ENCODE results near the gene TXK.

TXK gene

DNA sequence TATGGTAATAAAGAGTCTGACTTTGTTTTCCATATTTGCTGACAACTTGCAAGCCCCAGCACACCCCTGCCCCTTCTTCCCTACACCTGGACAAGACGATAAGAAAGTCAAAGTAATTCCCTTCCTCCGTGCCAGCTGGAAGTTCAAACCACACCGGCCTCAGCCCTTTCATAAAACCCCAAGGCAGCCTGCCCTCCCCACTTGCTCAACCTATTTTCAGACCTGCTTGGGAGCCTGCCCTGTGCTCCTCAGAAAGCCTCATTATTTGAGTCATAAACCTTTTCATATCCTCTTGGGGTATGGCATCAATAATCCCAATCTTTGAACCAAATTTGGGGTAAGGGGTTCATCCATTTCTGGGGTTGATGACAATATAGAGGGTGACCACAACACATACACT, 88.0 kb downstream of the TXK start:
- Histone ChIP-seq H3K9me3 (ENCODE audit: severe bottlenecking) (no peaks in the 10 kb centered on the region), H3K36me3 (ENCODE audit: low read depth) (no peaks in the 10 kb centered on the region), H3K27ac (ENCODE audit: poor library complexity, severe bottlenecking) (no peak overlapping the region), H3K4me3 (ENCODE audit: severe bottlenecking) (no peak overlapping the region), H3K27me3 (ENCODE audit: insufficient read depth, poor library complexity, severe bottlenecking) (no peaks in the 10 kb centered on the region), H3K4me1 (ENCODE audit: insufficient read depth, poor library complexity, severe bottlenecking) (no peaks in the 10 kb centered on the region)
- DNase-seq (ENCODE audit: low spot score): no peak
- no peak for ATAC-seq (ENCODE audit: low read depth)
- TF ChIP-seq, protein P1, sequence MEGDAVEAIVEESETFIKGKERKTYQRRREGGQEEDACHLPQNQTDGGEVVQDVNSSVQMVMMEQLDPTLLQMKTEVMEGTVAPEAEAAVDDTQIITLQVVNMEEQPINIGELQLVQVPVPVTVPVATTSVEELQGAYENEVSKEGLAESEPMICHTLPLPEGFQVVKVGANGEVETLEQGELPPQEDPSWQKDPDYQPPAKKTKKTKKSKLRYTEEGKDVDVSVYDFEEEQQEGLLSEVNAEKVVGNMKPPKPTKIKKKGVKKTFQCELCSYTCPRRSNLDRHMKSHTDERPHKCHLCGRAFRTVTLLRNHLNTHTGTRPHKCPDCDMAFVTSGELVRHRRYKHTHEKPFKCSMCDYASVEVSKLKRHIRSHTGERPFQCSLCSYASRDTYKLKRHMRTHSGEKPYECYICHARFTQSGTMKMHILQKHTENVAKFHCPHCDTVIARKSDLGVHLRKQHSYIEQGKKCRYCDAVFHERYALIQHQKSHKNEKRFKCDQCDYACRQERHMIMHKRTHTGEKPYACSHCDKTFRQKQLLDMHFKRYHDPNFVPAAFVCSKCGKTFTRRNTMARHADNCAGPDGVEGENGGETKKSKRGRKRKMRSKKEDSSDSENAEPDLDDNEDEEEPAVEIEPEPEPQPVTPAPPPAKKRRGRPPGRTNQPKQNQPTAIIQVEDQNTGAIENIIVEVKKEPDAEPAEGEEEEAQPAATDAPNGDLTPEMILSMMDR (IDR thresholded peaks at IDR 0.05; ENCODE audit: poor library complexity, severe bottlenecking): no peak

DNA sequence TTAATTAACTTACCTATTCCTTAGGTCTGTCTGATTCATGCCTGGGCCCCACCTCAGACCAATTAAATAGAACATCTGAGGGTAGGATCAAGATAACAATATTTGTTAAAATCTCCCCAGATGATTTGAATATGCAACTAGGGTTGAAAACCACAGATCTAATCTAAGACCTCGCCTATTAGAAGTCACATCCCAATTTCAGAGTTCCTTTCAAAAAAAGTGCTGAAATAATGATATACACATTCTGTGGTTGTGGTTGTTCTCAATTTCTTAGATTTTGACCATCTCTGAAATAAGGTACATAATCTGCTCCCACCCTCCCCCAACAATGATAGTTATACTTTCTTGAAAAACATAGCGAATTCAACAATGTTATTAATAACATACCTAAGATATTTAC, 89.8 kb downstream of the TXK start:
- H3K27ac ChIP-seq (ENCODE audit: poor library complexity, severe bottlenecking): no peak overlapping the region
- TF ChIP-seq, protein P1 (IDR thresholded peaks at IDR 0.05; ENCODE audit: poor library complexity, severe bottlenecking): no peak
- H3K4me3 ChIP-seq (ENCODE audit: severe bottlenecking): no peak overlapping the region
- ATAC-seq (ENCODE audit: low read depth) (no peak), DNase-seq (ENCODE audit: low spot score) (no peak)
- H3K9me3 ChIP-seq (ENCODE audit: severe bottlenecking): no peaks in the 10 kb centered on the region
- H3K27me3 ChIP-seq (ENCODE audit: insufficient read depth, poor library complexity, severe bottlenecking): no peaks in the 10 kb centered on the region
- no peaks in the 10 kb centered on the region for H3K4me1 ChIP-seq (ENCODE audit: insufficient read depth, poor library complexity, severe bottlenecking)
- H3K36me3 ChIP-seq (ENCODE audit: low read depth): no peaks in the 10 kb centered on the region

DNA sequence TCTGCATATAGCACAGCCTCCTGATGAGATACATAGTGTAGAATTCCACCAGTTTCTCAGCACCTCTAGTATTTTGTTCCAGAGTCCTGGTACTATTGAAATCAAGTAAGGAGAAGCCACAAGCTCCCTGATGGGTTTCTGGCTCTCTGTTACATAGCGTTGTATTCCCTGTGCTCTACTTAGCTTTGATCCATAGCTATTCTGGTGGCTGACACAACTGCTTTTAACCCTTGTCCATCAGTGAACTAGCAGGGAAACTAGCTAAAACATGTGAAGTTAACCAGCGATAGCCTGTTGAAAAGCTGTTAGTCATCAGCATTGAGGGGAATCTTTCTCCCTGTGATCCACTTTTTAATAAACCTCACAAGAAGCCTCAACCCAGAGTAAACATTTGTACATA, 90.5 kb downstream of the TXK start:
- Histone ChIP-seq H3K27me3 (ENCODE audit: insufficient read depth, poor library complexity, severe bottlenecking) (no peaks in the 10 kb centered on the region), H3K36me3 (ENCODE audit: low read depth) (no peaks in the 10 kb centered on the region), H3K4me1 (ENCODE audit: insufficient read depth, poor library complexity, severe bottlenecking) (no peaks in the 10 kb centered on the region), H3K9me3 (ENCODE audit: severe bottlenecking) (no peaks in the 10 kb centered on the region), H3K4me3 (ENCODE audit: severe bottlenecking) (no peak overlapping the region), H3K27ac (ENCODE audit: poor library complexity, severe bottlenecking) (no peak overlapping the region)
- TF ChIP-seq, protein P1 (IDR thresholded peaks at IDR 0.05; ENCODE audit: poor library complexity, severe bottlenecking): no peak
- ATAC-seq (ENCODE audit: low read depth): no peak
- no peak for DNase-seq (ENCODE audit: low spot score)

DNA sequence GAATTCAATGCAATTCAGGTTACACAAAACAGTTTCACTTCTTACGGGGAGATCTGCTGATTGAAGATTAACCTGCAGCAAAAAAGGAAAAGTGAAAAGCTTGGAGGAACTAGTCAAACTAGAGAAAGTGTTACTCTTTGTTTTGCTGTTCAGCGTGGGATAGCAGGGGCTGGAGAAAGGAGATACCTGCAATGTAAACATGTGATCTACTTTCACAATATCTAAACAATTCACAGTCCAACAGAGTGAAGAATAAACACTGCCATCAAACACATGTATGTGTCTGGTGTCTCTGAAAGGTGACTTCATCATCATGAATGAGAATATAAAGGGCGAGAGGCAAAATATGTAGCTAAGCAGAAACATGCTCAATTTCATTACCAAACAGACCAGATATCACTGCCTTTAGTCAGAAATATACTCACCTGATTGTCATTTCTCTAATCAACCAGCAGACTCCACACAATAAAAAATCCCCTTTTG, 91.0 kb downstream of the TXK start:
- TF ChIP-seq, protein P1 (IDR thresholded peaks at IDR 0.05; ENCODE audit: poor library complexity, severe bottlenecking): no peak
- ATAC-seq (ENCODE audit: low read depth) (0 out of 3 replicates have a peak, but pooled peaks have one; percentile 17), DNase-seq (ENCODE audit: low spot score) (no peak)
- Histone ChIP-seq H3K4me3 (ENCODE audit: severe bottlenecking) (no peak overlapping the region), H3K27ac (ENCODE audit: poor library complexity, severe bottlenecking) (no peak overlapping the region), H3K9me3 (ENCODE audit: severe bottlenecking) (no peaks in the 10 kb centered on the region), H3K27me3 (ENCODE audit: insufficient read depth, poor library complexity, severe bottlenecking) (no peaks in the 10 kb centered on the region), H3K36me3 (ENCODE audit: low read depth) (no peaks in the 10 kb centered on the region), H3K4me1 (ENCODE audit: insufficient read depth, poor library complexity, severe bottlenecking) (no peaks in the 10 kb centered on the region)

DNA sequence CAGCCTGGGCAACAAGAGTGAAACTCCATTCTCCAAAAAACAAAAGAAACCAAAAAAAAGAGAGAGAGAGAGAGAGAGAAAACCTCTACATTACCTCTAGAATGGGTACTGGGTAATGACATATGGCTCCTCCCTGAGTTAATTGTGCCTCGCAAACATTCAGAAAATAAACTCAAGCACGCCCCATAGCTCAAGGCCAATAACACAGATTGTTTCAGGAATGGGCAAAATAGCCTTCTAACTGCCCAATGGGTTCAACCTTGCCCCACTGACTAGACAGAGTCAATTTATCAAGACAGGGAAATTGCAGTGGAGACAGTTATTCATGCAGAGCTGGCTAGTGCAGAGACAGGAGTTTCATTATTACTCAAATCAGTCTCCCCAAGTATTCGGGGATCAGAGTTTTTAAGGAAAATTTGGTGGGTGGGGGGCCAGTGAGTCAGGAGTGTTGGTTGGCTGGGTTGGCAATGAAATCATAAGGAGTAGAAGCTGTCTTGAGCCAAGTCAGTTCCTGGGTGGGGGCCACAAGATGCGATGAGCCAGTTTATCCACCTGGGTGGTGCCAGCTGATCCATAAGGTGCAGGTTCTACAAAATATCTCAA, 92.4 kb downstream of the TXK start:
- TF ChIP-seq, protein P1 (IDR thresholded peaks at IDR 0.05; ENCODE audit: poor library complexity, severe bottlenecking): no peak
- no peak overlapping the region for H3K27ac ChIP-seq (ENCODE audit: poor library complexity, severe bottlenecking)
- no peaks in the 10 kb centered on the region for H3K27me3 ChIP-seq (ENCODE audit: insufficient read depth, poor library complexity, severe bottlenecking)
- H3K4me3 ChIP-seq (ENCODE audit: severe bottlenecking): no peak overlapping the region
- H3K9me3 ChIP-seq (ENCODE audit: severe bottlenecking): no peaks in the 10 kb centered on the region
- no peaks in the 10 kb centered on the region for H3K4me1 ChIP-seq (ENCODE audit: insufficient read depth, poor library complexity, severe bottlenecking)
- DNase-seq (ENCODE audit: low spot score) (no peak), ATAC-seq (ENCODE audit: low read depth) (no peak)
- no peaks in the 10 kb centered on the region; the same call in 1 of the 2 replicates for H3K36me3 ChIP-seq (ENCODE audit: low read depth)

Measured in RWPE2 (cell line).